ENCODE data around the gene CPED1. TPM values are rescaled to one million over a fixed set of nuclear protein-coding genes. Genes with fewer than 3 reads are reported as not detected.

CPED1 gene
- total RNA-seq, 2 experiments from 2014 or later = not detected

DNA sequence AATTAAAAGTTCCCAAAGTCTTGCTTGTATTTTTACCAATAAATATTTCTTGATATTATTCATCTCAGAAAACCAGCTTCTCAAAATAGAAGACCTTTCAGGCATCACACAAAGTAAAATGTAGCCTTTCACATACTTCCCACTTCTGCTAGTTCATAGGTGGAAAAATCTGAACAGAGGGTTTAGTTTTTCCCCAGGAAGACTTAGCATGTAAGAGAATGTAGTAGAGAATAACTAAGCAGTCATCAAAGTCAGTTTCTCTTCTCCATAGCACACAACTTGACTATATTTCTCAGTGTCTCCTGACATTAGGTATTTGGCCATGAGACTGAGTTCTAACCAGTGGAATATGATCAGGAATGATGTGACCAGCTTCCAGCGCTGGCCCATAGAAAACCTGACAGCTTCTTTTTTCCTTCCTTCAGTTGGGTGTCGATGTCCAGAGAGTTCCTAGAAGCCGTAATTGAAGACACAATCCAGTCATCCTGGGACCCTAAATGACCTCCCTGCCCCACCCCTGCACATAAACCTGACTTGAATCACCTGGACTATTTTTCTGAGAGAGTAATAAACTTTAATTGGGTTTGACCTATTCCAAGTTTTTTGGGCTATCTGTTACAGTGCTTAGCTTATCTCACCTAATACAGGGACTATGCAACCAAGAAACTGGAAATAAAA is 272.8 kb downstream of the CPED1 start:
- no peaks in the 10 kb centered on the region for H3K4me1 Mint-ChIP-seq (ENCODE audit: low read depth)
- intact Hi-C loops (cut with micrococcal nuclease) = no loop called here
- DNase-seq = no peak
- ChIA-PET CTCF (no interaction called here), POLR2A (no interaction called here)
- H3K36me3 Mint-ChIP-seq = no peaks in the 10 kb centered on the region
- no peaks in the 10 kb centered on the region for H3K27me3 Mint-ChIP-seq
- H3K4me3 Mint-ChIP-seq = no peak overlapping the region
- no peaks in the 10 kb centered on the region for H3K9me3 Mint-ChIP-seq
- no peak overlapping the region for H3K27ac Mint-ChIP-seq

- H3K27ac Mint-ChIP-seq = no peak overlapping the region
- no peaks in the 10 kb centered on the region for H3K9me3 Mint-ChIP-seq
- CTCF ChIA-PET = no interaction called here
- POLR2A ChIA-PET = no interaction called here
- intact Hi-C loops (cut with micrococcal nuclease) = no loop called here
- H3K4me1 Mint-ChIP-seq (ENCODE audit: low read depth) = no peaks in the 10 kb centered on the region
- no peaks in the 10 kb centered on the region for H3K27me3 Mint-ChIP-seq
- no peak for DNase-seq
- no peaks in the 10 kb centered on the region for H3K36me3 Mint-ChIP-seq
- no peak overlapping the region for H3K4me3 Mint-ChIP-seq
Measured at GRCh38 chr7:121262221-121262620, 273.7 kb downstream of the CPED1 start.

DNA sequence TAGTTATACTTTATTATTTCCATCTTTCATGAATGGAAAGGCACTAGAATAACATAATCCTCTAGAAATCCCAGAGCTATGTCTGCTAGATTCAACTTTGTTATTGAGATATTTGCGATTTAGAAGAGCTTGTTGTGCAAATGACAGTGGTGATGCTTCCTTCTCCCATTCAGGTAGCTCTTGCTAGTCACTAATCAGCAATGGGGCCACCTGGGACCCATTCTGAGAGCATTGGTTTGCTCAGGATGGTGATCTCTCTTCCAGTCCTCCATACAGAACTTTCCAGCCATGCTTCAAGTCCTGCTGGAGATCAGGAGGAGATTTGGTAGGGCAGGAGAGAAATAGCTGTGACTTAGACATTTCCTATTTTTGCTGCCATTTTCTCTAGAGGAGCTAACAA is 274.5 kb downstream of the CPED1 start:
- intact Hi-C loops (cut with micrococcal nuclease) = no loop called here
- H3K9me3 Mint-ChIP-seq = no peaks in the 10 kb centered on the region
- H3K4me1 Mint-ChIP-seq (ENCODE audit: low read depth) = no peaks in the 10 kb centered on the region
- H3K36me3 Mint-ChIP-seq = no peaks in the 10 kb centered on the region
- no peak overlapping the region for H3K27ac Mint-ChIP-seq
- ChIA-PET CTCF (no interaction called here), POLR2A (no interaction called here)
- H3K27me3 Mint-ChIP-seq = no peaks in the 10 kb centered on the region
- no peak for DNase-seq
- no peak overlapping the region for H3K4me3 Mint-ChIP-seq

- Mint-ChIP-seq H3K4me1 (ENCODE audit: low read depth) (no peaks in the 10 kb centered on the region), H3K27me3 (peaks cover 7% of the 10 kb centered on the region), H3K9me3 (no peaks in the 10 kb centered on the region), H3K36me3 (no peaks in the 10 kb centered on the region), H3K27ac (no peak overlapping the region), H3K4me3 (no peak overlapping the region)
- CTCF ChIA-PET = no interaction called here
- no peak for DNase-seq
- POLR2A ChIA-PET = no interaction called here
- intact Hi-C loops (cut with micrococcal nuclease) = no loop called here
Measured at GRCh38 chr7:121266307-121266894, 277.9 kb downstream of the CPED1 start.

GRCh38 chr7:121267612-121268011 is 279.1 kb downstream of the CPED1 start:
- H3K9me3 Mint-ChIP-seq = no peaks in the 10 kb centered on the region

GRCh38 chr7:121269798-121270197 is 281.3 kb downstream of the CPED1 start:
- Mint-ChIP-seq H3K9me3 (no peaks in the 10 kb centered on the region), H3K4me3 (no peak overlapping the region), H3K36me3 (no peaks in the 10 kb centered on the region), H3K4me1 (ENCODE audit: low read depth) (no peaks in the 10 kb centered on the region), H3K27ac (no peak overlapping the region), H3K27me3 (peaks cover 14% of the 10 kb centered on the region)
- ChIA-PET POLR2A (no interaction called here), CTCF (no interaction called here)
- intact Hi-C loops (cut with micrococcal nuclease) = loop anchor here (10.0 kb wide), 1 partner anchor 315 kb away; the partner anchor contains the start of gene ING3
- DNase-seq = no peak

More at GRCh38 chr7:121267612-121268011, 279.1 kb downstream of the CPED1 start:
- Mint-ChIP-seq H3K4me1 (ENCODE audit: low read depth) (no peaks in the 10 kb centered on the region), H3K27me3 (peaks cover 9% of the 10 kb centered on the region), H3K27ac (no peak overlapping the region), H3K4me3 (no peak overlapping the region), H3K36me3 (no peaks in the 10 kb centered on the region)
- ChIA-PET POLR2A (no interaction called here), CTCF (no interaction called here)
- intact Hi-C loops (cut with micrococcal nuclease) = no loop called here
- no peak for DNase-seq

- no peaks in the 10 kb centered on the region for H3K4me1 Mint-ChIP-seq (ENCODE audit: low read depth)
- no peak for DNase-seq
- intact Hi-C loops (cut with micrococcal nuclease) = loop anchor here (10.0 kb wide), 1 partner anchor 316 kb away; the partner anchor contains the start of gene ING3
- H3K4me3 Mint-ChIP-seq = no peak overlapping the region
- H3K27ac Mint-ChIP-seq = no peak overlapping the region
- H3K27me3 Mint-ChIP-seq = peaks cover 18% of the 10 kb centered on the region
- ChIA-PET CTCF (no interaction called here), POLR2A (no interaction called here)
- H3K36me3 Mint-ChIP-seq = no peaks in the 10 kb centered on the region
- H3K9me3 Mint-ChIP-seq = no peaks in the 10 kb centered on the region
Measured at GRCh38 chr7:121271098-121271497, 282.6 kb downstream of the CPED1 start.

- Mint-ChIP-seq H3K4me1 (ENCODE audit: low read depth) (no peaks in the 10 kb centered on the region), H3K36me3 (no peaks in the 10 kb centered on the region), H3K27me3 (peaks cover 23% of the 10 kb centered on the region), H3K4me3 (no peak overlapping the region), H3K27ac (no peak overlapping the region), H3K9me3 (no peaks in the 10 kb centered on the region)
- intact Hi-C loops (cut with micrococcal nuclease) = loop anchor here (10.0 kb wide), 1 partner anchor 317 kb away; the partner anchor contains the start of gene ING3
- POLR2A ChIA-PET = no interaction called here
- DNase-seq = no peak
- CTCF ChIA-PET = no interaction called here
Measured at GRCh38 chr7:121271916-121272315, 283.4 kb downstream of the CPED1 start.

DNA sequence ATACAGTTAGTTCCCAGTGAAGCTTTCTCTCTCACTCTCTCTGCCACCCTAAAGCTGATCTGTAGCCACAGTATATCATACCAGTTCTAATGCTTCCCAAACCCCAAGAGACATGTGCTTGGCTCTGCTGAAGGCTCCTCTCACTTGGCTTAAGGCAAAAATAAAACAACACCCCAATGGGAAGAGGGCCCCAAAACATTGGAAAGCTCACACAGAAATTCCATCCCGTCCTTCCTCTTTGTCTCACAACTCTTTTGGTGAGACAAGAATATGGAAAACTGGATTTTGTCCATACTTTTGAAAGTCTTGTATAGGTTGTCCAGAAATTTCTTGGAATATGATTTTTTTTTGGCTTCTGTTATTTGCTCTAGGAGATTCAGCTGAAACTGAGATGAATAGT is 284.2 kb downstream of the CPED1 start:
- H3K9me3 Mint-ChIP-seq = no peaks in the 10 kb centered on the region
- H3K4me3 Mint-ChIP-seq = no peak overlapping the region
- CTCF ChIA-PET = no interaction called here
- H3K4me1 Mint-ChIP-seq (ENCODE audit: low read depth) = no peaks in the 10 kb centered on the region
- H3K36me3 Mint-ChIP-seq = no peaks in the 10 kb centered on the region
- no peak for DNase-seq
- no peak overlapping the region for H3K27ac Mint-ChIP-seq
- intact Hi-C loops (cut with micrococcal nuclease) = loop anchor here (10.0 kb wide), 1 partner anchor 318 kb away; the partner anchor contains the start of gene ING3
- POLR2A ChIA-PET = no interaction called here
- peaks cover 30% of the 10 kb centered on the region for H3K27me3 Mint-ChIP-seq

DNA sequence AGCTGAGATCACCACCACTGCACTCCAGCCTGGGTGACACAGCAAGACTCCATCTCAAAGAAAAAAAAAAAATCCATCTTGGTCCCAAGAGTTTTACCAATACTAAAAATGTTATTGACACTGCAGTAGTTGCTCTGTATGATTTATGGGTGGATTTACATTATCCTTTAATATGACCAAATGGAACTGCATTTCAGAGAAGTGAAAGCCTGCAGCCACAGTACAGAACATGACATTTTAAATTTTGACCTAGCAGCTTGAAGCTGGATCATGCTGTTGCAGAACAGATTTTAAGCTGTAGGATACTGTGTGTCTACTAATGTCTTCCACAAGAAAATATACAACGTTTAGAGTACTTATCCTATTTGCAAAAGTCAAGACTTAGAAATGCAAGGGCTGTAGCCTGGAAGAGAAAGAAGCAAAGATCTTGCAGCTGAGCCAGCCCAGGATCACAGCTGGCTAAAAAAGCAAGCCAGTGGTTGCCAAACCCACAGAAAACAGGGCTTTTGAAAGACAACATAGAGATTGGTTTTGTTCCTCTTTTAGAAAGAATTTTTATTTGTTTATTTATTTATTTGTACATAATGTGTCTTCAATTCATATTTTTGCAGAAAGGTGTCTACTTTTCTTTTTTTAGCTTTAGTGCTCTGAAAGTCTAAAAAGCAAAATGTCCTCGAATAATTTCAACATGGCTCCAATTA is 285.1 kb downstream of the CPED1 start:
- POLR2A ChIA-PET = no interaction called here

DNA sequence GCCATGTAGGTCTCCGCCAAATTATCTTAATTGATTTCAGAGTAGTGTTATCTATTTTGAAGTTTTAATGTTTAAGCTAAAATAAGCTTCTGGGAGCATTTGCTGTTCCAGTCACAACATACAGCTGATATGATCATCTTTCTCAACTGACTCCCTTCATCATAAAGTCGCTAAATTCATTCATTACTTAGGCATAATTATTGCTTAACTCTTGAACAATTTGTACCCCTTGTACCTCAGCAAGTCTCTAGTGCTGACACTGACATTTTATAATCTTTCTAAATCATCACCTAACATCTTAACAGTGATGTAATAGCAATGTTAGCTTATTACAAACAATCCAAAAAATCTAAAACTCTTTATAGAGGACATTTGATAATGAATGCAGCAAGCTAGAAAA is 286.0 kb downstream of the CPED1 start:
- no peak for DNase-seq
- ChIA-PET POLR2A (no interaction called here), CTCF (interaction anchor here (1.0 kb wide), 1 partner anchor 121 kb away, joined by 3 read pairs; the partner anchor contains the start of gene FAM3C)
- intact Hi-C loops (cut with micrococcal nuclease) = loop anchor here (10.0 kb wide), 1 partner anchor 320 kb away; the partner anchor contains the start of gene ING3
- Mint-ChIP-seq H3K27ac (no peak overlapping the region), H3K4me3 (no peak overlapping the region), H3K27me3 (peaks cover 36% of the 10 kb centered on the region), H3K9me3 (no peaks in the 10 kb centered on the region), H3K36me3 (no peaks in the 10 kb centered on the region), H3K4me1 (ENCODE audit: low read depth) (peaks cover 15% of the 10 kb centered on the region)

More for the DNA sequence above, 285.1 kb downstream of the CPED1 start:
- CTCF ChIA-PET = no interaction called here
- H3K27me3 Mint-ChIP-seq = peaks cover 34% of the 10 kb centered on the region
- no peak for DNase-seq
- no peak overlapping the region for H3K27ac Mint-ChIP-seq
- H3K9me3 Mint-ChIP-seq = no peaks in the 10 kb centered on the region
- H3K36me3 Mint-ChIP-seq = no peaks in the 10 kb centered on the region
- H3K4me3 Mint-ChIP-seq = no peak overlapping the region
- intact Hi-C loops (cut with micrococcal nuclease) = loop anchor here (10.0 kb wide), 1 partner anchor 319 kb away; the partner anchor contains the start of gene ING3
- peaks cover 9% of the 10 kb centered on the region for H3K4me1 Mint-ChIP-seq (ENCODE audit: low read depth)

GRCh38 chr7:121275204-121275603 is 286.7 kb downstream of the CPED1 start:
- no peak for DNase-seq
- ChIA-PET POLR2A (no interaction called here), CTCF (interaction anchor here (1.0 kb wide), 1 partner anchor 120 kb away, joined by 3 read pairs; the partner anchor contains the start of gene FAM3C)
- H3K27me3 Mint-ChIP-seq = peaks cover 37% of the 10 kb centered on the region
- no peak overlapping the region for H3K27ac Mint-ChIP-seq
- intact Hi-C loops (cut with micrococcal nuclease) = loop anchor here (5.0 to 10.0 kb wide), 2 partner anchors 293 to 320 kb away; partner anchors contain the start of gene ING3
- H3K9me3 Mint-ChIP-seq = no peaks in the 10 kb centered on the region
- no peaks in the 10 kb centered on the region for H3K36me3 Mint-ChIP-seq
- peaks cover 16% of the 10 kb centered on the region for H3K4me1 Mint-ChIP-seq (ENCODE audit: low read depth)
- no peak overlapping the region for H3K4me3 Mint-ChIP-seq
